Activated gamma-delta T cell treated with anti-CD3 and anti-CD28 coated beads, Interleukin-2, amount 50 U/mL, for 16 hours (primary cell): Measurements from ENCODE around the gene ANKRD31.
"Not testable (repeated sequence)": the region's sequence is repeated elsewhere in the genome, so short reads cannot be mapped to it uniquely, and the experiment has no call there.

Experiments used
- DNase-seq: peaks from one replicate; pipeline ENCODE4 v3.0.0-alpha.2; 2020; ENCODE audit warnings: low read depth

Gene ANKRD31

GRCh38 chr5:75234251-75234650 is 2.4 kb downstream of the ANKRD31 start:
- no peak for DNase-seq

DNA sequence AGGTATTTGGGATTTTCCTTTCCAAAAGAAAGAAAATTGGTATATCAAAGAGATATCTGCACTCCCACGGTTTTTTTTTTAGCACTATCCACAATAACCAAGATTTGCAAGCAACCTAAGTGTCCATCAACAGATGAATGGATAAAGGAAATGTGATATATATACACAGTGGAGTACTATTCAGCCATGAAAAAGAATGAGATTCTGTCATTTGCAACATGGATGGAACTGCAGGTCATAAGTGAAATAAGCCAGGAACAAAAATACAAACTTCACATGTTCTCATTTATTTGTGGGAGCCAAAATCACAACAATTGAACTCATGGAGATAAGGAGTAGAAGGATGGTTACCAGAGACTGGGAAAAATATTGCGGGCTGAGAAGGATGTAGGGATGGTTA is 9.8 kb downstream of the ANKRD31 start:
- no peak for DNase-seq

GRCh38 chr5:75225506-75225905 is 11.2 kb downstream of the ANKRD31 start:
- no peak for DNase-seq

DNA sequence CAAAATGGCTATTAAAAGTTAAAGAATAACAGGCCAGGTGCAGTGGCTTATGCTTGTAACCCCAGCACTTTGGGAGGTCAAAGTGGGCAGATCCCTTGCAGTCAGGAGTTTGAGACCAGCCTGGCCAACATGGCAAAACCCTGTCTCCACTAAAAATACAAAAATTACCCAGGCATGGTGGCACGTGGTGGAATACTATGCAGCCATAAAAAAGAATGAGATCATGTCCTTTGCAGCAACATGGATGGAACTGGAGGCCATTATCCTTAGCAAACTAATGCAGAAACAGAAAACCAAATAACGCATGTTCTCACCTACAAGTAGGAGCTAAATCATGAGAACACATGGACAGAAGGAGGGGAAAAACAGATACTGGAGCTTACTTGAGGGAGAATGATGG is 15.9 kb downstream of the ANKRD31 start:
- not testable (repeated sequence) for DNase-seq

DNA sequence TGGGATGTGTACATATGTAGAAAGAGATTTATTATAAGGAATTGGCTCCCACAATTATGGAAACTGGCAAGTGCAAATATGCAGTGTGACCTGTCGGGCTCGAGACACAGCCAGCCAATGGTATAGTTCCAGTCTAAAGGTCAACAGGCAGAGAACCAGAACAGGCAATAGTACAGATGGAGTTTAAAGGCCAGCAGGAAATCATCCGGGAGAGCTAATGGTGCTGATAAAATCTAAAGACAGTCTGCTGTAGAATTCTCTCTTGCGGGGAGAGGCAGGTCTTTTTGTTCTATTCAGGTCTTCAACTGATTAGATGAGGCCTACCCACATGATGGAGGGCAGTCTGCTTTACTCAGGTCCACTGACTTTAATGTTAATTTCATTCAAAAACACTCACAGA is 21.8 kb downstream of the ANKRD31 start:
- no peak for DNase-seq

DNA sequence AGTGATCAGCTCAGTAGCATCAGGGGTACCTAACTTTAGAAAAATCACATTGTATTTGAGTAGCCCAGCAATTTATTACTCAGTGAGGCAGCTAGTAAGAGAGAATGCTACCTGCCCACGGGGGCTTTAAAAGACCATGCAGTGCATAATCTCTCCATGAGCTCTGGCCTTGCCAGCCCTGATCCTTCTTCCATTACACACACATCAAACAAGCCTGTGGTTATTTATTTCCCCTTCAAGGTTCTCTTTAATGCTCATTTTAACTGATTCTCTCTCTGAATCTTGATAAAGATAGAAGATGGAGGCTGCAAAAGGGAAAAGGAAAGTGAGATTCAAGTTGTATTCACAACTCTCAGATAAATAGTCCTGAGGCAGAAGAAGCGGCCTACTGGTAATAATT is 22.3 kb downstream of the ANKRD31 start:
- no peak for DNase-seq

GRCh38 chr5:75203604-75204003 is 33.1 kb downstream of the ANKRD31 start:
- no peak for DNase-seq

- DNase-seq = no peak
Measured at GRCh38 chr5:75202935-75203334, 33.7 kb downstream of the ANKRD31 start.

DNA sequence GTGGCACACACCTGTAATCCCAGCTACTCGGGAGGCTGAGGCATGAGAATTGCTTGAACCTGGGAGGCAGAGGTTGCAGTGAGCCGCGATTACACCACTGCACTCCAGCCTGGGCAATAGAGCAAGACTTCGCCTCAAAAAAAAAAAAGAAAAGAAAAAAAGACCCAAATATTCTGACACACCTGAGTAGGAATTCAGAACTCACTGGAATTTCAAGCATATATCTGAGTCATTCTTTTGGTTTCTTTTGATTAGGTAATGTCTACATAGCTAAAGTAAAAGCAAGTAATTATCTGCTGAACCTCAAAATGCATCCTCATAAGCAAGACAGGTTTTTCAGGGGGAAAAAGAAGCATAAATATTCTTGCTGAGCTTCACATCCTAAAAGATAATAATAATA is 35.9 kb downstream of the ANKRD31 start:
- no peak for DNase-seq

DNA sequence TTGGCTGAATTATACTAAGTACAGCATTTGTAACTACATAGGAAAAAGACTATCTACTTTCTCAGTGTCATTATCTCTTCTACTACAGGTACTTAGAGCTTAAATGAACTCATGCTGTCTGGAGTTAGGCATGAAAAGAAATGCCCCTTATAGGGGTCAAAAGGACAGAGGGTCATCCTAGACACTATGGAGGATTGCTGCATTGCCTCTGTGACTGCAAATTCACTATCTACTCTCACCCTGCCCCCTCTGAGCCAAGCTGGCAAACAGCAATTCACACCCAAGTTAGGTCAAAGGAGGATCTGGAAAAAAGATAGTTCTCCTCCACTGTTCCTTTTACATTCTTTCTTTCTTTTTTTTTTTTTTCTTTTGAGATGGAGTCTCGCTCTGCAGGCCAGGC is 36.7 kb downstream of the ANKRD31 start:
- DNase-seq = no peak

DNA sequence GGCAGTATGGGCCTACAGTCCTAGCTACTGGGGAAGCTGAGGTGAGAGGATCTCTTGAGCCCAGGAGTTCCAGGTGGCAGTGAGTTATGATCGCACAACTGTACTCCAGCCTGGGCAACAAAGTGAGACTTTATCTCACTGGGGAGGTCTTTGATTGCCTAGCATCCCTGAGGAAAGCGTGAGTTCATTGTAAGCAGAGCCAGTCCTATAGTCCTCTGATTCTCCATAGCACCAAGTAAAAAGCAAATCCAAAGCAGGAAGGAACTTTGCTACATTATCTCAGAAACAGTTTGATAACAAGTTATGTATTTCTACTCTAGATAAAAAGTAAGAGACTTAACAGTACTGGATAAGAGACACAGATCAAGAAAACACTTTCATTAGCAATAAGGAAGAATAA is 37.6 kb downstream of the ANKRD31 start:
- no peak for DNase-seq

DNA sequence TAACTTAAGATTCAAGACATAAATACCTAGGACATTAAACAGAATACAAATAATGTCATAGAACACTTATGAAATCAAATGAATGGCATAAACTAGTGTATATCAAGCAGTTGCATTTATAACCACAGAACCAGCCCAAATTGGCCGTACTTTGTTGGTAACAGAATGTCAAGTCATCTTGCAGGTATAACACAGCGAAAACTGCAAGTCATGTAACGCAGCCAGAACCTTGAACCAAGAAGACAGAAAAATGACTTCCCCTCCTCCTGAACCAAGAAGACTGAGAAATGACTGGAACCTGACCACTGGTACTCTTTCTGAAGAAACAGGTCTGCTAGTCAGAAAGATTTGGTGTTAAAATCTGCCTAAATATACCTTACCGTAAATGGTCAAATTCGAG is 38.9 kb downstream of the ANKRD31 start:
- no peak for DNase-seq

DNA sequence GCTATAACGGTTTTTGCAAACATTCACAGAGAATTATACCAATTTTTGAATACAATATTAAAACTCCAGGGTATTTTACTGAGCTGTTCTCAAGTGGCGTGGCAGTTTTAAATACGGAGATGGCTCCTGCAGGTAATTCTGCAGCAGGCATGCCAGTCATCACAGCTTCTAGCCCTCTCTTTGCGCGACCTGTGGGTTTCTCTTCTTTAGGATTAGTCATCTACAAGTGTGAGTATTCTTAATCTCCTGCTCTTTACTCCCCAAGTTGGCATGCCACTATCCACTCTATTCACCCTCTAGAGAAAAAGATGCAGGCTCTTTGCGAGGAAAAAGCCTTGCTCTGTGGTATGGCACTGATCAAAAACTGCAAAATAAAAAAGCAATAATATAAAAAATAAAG is 43.9 kb downstream of the ANKRD31 start:
- DNase-seq = no peak

DNA sequence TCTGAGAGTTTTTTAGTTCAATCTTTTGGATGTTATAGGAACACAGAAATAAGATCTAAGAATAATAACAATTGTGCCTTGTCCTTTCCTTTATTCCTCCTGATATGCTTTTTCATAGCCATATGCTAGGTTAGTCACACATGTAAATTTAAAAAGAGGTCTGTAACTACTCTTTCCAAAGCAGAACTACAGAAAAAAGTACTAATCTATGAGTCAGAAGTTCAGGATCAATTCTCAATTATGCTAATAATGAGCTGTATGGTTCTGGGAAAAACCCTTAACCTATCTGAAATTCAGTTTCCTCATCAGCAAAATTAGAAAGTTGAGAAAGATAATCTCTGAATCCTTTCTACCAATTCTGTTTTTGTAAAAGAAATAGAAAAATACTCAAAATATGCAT is 44.4 kb downstream of the ANKRD31 start:
- DNase-seq = no peak

GRCh38 chr5:75190227-75190626 is 46.5 kb downstream of the ANKRD31 start:
- DNase-seq = no peak

DNA sequence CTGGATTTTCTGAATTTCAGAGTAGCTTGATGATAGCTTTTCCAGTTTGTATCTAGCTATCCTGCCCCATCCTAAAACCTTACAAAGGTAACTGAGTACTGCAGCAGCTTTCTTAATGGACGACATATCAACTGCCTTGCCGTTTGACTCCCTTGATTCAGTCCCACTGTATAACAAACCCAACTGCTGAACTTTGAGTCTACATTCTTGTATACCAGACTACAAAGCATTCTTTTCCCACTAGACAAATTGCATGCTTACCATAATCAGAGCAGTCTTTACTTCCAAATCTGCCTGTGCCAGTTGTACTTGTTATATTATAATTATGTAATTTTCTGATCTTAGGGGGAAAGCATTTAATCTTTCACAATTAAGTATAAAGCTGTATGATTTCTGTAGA is 47.3 kb downstream of the ANKRD31 start:
- DNase-seq = no peak

- no peak for DNase-seq
Measured at GRCh38 chr5:75185763-75186162, 50.9 kb downstream of the ANKRD31 start.

DNA sequence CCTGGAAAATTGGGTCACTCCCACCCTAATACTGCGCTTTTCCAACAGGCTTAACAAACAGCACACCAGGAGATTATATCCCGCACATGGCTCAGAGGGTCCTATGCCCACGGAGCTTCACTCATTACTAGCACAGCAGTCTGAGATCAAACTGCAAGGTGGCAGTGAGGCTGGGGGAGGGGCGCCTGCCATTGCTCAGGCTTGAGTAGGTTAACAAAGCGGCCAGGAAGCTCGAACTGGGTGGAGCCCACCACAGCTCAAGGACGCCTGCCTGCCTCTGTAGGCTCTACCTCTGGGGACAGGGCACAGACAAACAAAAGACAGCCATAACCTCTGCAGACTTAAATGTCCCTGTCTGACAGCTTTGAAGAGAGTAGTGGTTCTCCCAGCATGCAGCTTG is 60.7 kb downstream of the ANKRD31 start:
- not testable (repeated sequence) for DNase-seq

DNA sequence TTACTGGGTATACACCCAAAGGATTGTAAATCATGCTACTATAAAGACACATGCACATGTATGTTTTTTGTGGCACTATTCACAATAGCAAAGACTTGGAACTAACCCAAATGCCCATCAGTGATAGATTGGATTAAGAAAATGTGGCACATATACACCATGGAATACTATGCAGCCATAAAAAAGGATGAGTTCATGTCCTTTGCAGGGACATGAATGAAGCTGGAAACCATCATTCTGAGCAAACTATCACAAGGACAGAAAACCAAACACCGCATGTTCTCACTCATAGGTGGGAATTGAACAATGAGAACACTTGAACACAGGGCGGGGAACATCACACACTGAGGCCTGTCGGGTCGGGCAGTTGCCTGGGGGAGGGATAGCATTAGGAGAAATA is 61.8 kb downstream of the ANKRD31 start:
- DNase-seq = not testable (repeated sequence)

DNA sequence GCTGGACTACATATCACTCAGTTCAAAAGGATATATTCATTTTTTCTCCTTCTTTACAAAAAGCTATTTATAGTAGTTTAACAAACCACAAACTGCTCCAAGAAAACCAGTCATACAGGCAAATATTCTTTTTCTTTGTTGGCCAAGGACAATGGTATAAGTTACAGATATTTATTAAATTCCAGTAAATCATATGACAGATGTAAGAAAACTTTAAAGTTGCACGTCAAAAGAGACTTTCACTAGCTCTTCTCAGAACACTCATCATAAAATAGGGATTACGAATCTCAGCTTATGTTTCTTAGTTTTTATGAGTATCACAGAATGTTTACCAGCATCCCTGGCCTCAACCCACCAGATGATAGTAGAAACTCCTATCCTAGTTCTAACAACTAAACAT is 67.2 kb downstream of the ANKRD31 start:
- DNase-seq = no peak

DNA sequence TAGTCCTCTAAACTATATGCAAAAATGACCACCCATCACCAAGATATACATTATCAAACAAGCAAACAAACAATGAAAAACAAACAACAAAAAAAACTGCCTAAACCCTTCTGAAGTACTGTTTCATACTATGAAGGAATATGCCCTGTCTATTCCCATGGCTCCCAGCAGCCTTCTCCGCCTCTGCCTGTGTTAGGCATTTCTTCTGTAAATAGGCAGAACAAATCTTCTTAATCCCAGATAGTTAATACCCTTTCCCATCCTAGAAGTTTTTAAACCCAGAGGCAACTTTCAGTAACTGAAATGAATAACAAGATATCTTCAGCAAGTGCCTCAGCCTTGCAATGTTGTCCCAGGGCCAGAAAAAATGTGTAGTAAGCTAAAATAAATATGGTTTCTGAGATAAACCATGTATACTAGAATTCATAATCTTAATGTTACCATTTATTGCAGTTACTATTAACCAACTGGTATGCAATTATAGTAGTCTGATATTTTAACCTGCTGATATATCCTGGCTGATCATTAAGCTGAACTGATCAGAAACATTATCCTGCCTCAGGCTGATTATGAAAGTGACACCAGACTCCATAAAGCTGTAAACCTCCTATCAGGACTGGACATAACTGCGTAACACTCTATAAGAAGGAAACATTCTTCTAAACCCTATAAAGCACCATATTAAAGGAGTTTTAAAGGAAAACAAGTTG is 68.5 kb downstream of the ANKRD31 start:
- DNase-seq = no peak

DNA sequence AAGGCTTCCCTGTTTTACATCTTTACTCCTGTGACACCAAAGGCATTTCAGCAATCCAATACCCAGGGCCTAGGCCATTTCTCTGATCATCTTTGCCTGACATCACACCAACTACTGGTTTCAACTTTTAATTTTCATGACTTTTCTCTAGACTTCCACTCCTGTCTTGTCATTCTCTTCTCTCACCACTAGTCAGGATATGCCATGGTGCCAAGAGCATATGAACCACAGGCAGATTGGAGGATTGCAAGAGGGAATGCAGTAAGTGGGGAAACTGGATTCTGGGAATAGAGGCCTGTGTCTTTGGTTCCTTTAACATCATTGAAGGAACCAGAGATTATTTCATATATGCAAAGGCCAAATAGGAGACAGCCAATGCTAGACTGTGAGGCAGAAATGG is 69.3 kb downstream of the ANKRD31 start:
- DNase-seq = no peak

- DNase-seq = not testable (repeated sequence)
Measured at GRCh38 chr5:75161508-75161907, 75.2 kb downstream of the ANKRD31 start.

- no peak for DNase-seq
Measured at GRCh38 chr5:75156585-75156984, 80.1 kb downstream of the ANKRD31 start.

DNA sequence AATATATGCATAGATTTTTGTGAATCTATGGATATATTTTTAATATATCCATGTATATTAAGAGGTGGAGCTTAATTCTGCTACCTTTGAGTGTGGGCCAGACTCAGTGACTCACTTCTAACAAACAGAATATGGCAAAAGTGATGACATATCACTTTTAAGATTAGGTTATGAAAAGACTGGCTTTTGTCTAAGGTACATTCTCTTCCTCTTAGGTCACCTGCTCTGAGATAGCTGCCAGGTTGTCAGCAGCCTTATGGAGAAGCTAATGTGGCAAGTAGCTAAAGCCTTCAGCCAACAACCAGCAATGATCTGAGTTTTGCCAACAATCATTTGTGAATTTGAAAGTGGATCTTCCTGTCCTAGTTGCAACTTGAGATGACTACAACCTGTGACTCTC is 83.8 kb downstream of the ANKRD31 start:
- no peak for DNase-seq
